Measurements from ENCODE around the gene ACY1. TPM values are rescaled to one million over a fixed set of nuclear protein-coding genes. Genes with fewer than 3 reads are reported as not detected.
A peak's percentile ranks its signal among the peaks of the same experiment; 100 is the strongest.

Gene ACY1
- polyA plus RNA-seq, 1 donor from 2014 or later, result 18.0 TPM

DNA sequence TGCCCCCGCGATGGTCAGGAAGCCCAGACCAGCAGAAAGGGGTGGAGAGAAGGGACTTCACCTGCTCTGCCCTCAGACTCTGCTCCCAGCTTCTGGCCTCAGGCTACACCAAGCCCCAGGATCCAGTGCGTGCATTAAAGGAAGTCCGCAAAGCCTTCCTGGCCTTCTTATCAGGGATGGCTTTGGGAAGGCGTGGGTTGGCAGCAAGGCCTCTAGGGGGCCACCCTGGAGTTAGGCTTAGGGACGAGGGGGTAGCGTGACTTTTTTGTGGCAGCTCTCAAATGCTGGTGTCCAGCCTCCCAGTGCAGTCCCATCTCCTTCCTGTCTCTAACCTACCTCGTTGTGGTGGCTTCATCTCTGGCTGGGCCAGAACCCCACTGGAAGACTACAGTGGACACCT, 31.3 kb downstream of the ACY1 start:
- Mint-ChIP-seq H3K36me3 (no peaks in the 10 kb centered on the region), H3K4me3 (no peak overlapping the region), H3K27me3 (peaks cover 2% of the 10 kb centered on the region), H3K9me3 (peaks cover 0 to 3% (median 0%) of the 10 kb centered on the region in 3 donors), H3K27ac (no peak overlapping the region), H3K4me1 (peaks cover 0 to 4% (median 0%) of the 10 kb centered on the region in 3 donors)

DNA sequence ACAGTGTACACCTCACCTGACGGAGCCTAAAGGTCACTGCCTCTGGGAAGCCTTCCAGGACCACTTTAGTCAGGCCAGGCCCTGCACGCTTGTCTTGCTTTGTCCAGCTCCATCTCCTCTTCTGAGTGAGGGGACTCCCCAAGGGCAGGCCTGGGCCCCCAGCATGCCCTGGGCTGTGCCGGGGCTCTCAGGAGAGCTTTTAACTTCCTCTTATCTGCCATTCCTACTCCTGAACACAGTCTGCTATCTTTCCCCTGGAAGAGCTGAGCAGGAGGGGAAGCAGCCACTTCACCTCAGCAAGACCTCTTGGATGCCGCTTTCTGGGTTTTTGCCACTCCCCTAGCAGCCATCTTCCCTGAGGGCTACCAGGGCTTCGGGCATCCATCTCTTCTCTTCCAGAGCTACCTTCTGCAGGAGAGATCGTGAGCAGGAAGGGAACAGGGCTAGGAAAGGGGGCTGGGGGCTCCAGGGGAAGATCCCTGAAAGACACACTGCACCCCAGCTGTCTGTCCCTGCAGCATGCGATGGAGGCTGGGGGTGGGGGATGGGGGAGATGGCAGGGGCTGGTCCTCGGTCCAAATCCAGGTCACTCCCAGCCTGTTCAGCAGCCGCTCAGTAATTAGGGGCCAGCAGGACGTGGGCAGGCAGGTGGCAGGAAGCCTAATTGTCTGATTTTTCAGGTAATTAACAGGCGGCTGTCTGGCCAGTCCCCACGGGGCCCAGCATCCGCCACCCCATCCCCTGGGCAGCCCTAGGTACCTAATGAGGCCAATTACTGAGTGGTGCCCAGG, 32.3 kb downstream of the ACY1 start:
- peaks cover 0 to 3% (median 0%) of the 10 kb centered on the region in 3 donors for H3K4me1 Mint-ChIP-seq
- peak overlapping the region in 1 of 3 donors; percentile 73 for H3K27ac Mint-ChIP-seq
- H3K36me3 Mint-ChIP-seq, result no peaks in the 10 kb centered on the region
- H3K27me3 Mint-ChIP-seq, result peaks cover 2% of the 10 kb centered on the region
- H3K9me3 Mint-ChIP-seq, result peaks cover 0 to 3% (median 0%) of the 10 kb centered on the region in 3 donors
- H3K4me3 Mint-ChIP-seq, result no peak overlapping the region

DNA sequence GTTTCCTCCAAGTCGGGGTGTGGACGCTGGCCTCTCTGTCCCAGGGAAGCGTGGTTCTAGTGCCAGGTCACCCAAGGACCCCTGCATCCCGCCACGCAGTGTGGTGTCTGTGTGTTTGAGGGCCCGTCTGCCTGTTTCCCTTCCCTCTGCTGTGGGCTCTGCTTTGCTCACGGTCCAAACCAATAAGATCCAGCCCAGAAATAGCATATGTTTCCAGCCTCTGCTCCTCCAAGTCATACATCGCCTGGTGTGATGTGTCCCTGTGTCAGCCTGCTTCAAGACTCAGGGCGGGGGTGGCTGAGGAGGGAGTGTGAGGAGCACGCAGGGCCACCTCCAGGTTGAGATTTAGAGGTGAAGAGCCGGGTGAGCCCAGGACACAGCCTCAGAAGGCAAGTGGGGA, 34.3 kb downstream of the ACY1 start:
- Mint-ChIP-seq H3K27ac (no peak overlapping the region), H3K36me3 (no peaks in the 10 kb centered on the region), H3K4me1 (peaks cover 0 to 1% (median 0%) of the 10 kb centered on the region in 3 donors)

DNA sequence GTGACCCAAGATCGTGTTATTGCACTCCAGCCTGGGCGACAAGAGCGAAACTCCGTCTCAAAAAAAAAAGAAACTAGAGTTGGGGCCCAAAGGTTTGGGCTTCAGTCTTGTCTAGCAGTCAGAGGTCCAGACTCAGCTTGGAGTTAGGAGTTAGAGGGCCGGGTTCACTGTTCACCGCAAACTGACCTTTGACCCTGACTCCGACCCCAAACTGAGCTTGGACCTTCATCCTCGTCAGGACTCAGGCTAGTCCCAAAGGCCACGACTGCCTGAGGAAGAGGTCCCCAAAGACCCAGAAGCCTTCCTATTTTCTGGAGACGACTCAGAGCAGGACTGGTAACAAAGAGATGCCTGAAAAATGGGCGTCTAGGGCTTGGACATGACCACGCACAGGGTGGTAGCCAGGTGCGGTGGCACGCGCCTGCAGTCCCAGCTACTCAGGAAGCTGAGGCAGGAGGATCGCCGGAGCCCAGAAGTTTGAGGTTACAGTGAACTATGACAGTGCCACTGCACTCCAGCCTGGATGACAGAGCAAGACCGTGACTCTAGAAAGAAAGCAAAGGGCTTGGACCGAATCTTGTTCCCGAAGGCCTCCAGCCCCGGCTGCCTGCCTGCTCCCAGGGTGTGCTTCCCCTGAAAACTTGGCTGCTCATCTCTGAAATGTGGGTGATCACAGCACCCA, 35.1 kb downstream of the ACY1 start:
- no peaks in the 10 kb centered on the region for H3K9me3 Mint-ChIP-seq
- H3K4me1 Mint-ChIP-seq, result peaks cover 0 to 4% (median 2%) of the 10 kb centered on the region in 3 donors
- no peaks in the 10 kb centered on the region for H3K27me3 Mint-ChIP-seq
- no peak overlapping the region for H3K27ac Mint-ChIP-seq
- H3K4me3 Mint-ChIP-seq, result no peak overlapping the region
- H3K36me3 Mint-ChIP-seq, result no peaks in the 10 kb centered on the region

More for the DNA sequence above, 34.3 kb downstream of the ACY1 start:
- H3K27me3 Mint-ChIP-seq, result no peaks in the 10 kb centered on the region
- no peak overlapping the region for H3K4me3 Mint-ChIP-seq
- no peaks in the 10 kb centered on the region for H3K9me3 Mint-ChIP-seq

DNA sequence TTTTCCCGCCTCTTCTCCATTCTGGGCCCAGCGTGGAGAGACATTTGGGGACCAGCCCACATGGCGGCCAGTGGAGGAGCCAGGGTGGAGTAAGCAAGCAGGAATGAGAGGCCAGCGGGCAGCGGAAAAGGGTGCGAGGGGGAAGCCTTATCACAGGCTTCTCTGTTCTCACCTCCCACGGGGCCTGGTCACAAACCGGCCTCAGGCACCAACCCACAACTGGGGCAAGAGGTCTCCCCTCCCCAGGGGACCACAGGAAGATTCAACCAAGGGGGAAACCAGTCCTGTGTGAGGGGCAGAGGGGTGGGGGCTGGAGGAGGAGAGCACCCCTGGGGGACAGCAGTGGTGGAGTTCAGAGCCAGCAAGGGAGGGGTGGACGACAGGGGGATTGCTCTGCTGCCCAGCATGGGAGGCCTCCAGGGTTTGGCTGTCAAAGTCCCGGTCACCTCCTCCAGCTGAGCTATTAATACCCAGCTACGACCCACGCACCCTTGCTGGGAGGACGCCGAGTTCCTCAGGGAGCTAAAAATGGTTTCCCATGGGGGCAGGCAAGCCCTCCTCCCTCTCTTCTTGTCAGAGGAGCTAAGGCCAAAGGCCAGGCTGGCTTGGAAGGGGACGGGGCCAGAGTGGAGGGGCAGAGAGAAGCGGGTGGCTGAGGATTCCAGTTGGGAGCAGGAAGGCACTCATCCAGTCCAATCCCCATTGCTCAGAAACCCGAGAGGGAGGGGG, 36.2 kb downstream of the ACY1 start:
- no peaks in the 10 kb centered on the region for H3K36me3 Mint-ChIP-seq
- H3K9me3 Mint-ChIP-seq, result no peaks in the 10 kb centered on the region
- peaks cover 2% of the 10 kb centered on the region for H3K27me3 Mint-ChIP-seq
- no peak overlapping the region for H3K27ac Mint-ChIP-seq
- peaks cover 0 to 10% (median 9%) of the 10 kb centered on the region in 3 donors for H3K4me1 Mint-ChIP-seq
- H3K4me3 Mint-ChIP-seq, result no peak overlapping the region

DNA sequence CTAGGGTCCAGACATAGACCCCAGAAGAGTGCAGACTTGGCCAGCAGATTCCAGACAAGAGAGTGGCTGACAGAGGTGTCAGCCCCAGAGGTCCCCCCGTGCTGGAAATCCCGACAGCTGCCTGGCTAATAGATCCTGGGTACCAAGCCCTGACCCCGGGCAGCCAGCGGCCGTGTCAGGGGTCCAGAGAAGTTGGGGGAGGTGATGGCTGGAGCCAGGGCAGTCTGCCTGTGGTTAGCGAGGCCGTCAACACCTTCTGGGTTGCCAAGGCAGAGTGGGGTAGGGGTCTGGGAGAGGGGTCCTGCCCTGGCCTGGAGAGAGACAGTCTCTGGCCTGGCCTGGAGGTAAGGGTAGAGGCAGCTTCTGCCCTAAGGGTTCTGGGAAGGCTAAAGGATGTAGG, 37.5 kb downstream of the ACY1 start:
- Mint-ChIP-seq H3K27ac (no peak overlapping the region), H3K9me3 (no peaks in the 10 kb centered on the region), H3K4me3 (no peak overlapping the region), H3K27me3 (peaks cover 2% of the 10 kb centered on the region), H3K36me3 (peaks cover 1% of the 10 kb centered on the region), H3K4me1 (peaks cover 0 to 10% (median 8%) of the 10 kb centered on the region in 3 donors)

DNA sequence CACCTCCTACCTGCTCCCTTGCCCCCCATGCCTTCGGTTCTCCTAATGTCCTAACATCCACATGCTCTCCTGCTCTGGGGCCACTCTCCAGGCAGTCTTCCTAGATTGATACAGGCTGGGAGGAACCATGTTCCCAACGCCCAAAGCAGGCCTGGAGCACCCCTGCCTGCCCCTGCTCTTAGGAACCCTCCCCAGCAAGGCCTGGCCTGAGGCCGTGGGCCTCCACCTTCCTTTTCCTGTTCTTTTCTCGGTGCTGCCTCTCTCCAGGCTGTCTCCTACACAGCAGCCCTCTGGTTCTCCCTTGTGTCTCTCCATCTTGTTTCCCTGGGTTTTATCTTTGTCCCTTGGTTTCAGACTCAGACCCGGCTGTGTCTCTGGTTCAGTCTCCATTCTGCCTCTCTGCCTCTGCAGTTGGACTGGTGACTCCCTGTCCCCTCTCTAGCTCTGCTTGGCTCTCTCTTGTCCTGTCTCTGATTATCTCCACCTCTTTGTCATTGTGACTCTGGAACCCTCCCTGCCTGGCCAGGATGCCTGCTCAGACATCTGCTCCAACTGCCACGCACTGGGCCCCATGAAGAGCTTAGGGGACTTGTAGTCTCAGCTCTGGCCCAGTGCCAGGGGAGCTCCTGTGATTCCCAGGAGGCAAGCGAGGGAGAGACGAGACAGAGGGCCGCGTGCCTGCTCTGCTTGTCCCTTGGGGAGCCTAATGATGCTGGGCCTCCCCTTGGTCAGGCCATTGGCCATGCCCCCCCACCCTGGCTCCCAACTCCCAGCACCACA, 38.3 kb downstream of the ACY1 start:
- peaks cover 0 to 10% (median 8%) of the 10 kb centered on the region in 3 donors for H3K4me1 Mint-ChIP-seq
- H3K9me3 Mint-ChIP-seq, result no peaks in the 10 kb centered on the region
- peak overlapping the region in 1 of 3 donors; percentile 29 for H3K27ac Mint-ChIP-seq
- H3K36me3 Mint-ChIP-seq, result peaks cover 1% of the 10 kb centered on the region
- H3K4me3 Mint-ChIP-seq, result no peak overlapping the region
- peaks cover 2% of the 10 kb centered on the region for H3K27me3 Mint-ChIP-seq

DNA sequence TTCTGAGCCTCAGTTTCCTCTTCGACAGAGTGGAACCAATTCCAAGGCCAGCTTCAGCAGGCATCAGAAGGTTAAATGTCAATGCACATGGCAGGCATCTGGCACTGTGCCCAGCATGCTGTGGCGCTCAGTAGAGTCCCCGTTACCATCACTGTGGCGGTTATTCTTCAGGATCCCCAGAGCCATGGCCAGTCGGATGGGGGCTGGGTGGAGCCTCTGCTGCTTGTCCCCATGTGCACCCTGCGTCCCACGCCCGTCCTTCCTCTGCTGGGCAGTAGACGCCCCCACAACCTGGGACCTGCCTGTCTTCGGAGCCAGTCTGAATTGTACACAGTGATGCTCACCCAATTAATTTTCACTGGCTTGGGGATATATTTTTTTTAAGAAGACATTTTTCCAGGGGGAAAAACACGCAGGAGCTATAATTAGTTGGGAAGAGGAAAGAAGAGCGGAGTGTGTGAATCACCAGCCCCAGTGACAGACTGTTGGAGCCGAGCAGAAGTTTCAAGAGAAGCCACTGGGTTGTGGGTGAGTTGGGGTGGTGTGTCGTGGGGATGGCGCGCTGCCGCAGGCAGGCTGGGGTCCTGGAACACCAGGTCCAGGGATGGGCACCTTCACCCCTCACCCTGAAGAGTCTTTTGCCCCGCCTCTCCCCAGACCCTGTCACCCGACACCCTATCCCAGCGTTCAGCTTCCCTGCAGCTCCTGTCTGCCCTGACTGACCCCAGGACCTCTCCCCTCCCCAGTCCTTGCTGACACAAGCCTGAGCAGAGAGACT, 39.2 kb downstream of the ACY1 start:
- H3K27ac Mint-ChIP-seq, result no peak overlapping the region

DNA sequence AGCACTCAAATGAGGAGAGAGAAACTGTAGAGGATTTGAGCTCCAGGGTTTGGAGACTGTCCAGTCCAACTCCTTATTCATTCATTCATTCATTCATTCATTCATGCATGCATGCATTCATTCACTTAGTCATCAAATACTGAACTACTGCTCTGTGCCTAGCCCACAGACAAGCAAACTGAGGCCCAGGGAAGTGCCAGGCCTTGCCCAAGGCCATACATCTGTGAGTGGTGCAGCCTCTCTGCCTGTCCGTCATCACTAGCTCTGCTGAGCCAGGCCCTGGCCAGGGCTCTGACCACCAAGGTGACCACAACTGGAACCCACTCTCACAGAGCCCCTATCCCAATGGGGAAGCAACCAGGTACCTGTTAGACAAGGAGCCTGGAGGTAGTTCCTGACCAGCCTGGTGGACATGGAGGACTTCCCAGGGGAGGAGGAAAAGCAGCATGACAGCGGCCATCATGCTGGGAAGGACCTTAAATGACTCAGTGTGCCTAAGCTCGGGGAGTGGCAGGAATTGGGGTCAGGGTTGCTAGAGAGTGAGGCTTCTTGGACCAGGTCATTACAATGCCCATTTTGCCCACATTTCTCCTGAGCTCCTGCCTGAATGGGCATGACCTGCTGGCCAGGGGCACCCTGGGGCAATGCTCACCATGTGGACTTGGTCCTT, 39.9 kb downstream of the ACY1 start:
- no peaks in the 10 kb centered on the region for H3K9me3 Mint-ChIP-seq
- no peak overlapping the region for H3K27ac Mint-ChIP-seq
- H3K27me3 Mint-ChIP-seq, result peaks cover 2% of the 10 kb centered on the region

More for the DNA sequence above, 39.2 kb downstream of the ACY1 start:
- H3K4me3 Mint-ChIP-seq, result no peak overlapping the region
- peaks cover 2% of the 10 kb centered on the region for H3K27me3 Mint-ChIP-seq
- no peaks in the 10 kb centered on the region for H3K9me3 Mint-ChIP-seq
- peaks cover 1% of the 10 kb centered on the region for H3K36me3 Mint-ChIP-seq
- peaks cover 0 to 10% (median 8%) of the 10 kb centered on the region in 3 donors for H3K4me1 Mint-ChIP-seq

DNA sequence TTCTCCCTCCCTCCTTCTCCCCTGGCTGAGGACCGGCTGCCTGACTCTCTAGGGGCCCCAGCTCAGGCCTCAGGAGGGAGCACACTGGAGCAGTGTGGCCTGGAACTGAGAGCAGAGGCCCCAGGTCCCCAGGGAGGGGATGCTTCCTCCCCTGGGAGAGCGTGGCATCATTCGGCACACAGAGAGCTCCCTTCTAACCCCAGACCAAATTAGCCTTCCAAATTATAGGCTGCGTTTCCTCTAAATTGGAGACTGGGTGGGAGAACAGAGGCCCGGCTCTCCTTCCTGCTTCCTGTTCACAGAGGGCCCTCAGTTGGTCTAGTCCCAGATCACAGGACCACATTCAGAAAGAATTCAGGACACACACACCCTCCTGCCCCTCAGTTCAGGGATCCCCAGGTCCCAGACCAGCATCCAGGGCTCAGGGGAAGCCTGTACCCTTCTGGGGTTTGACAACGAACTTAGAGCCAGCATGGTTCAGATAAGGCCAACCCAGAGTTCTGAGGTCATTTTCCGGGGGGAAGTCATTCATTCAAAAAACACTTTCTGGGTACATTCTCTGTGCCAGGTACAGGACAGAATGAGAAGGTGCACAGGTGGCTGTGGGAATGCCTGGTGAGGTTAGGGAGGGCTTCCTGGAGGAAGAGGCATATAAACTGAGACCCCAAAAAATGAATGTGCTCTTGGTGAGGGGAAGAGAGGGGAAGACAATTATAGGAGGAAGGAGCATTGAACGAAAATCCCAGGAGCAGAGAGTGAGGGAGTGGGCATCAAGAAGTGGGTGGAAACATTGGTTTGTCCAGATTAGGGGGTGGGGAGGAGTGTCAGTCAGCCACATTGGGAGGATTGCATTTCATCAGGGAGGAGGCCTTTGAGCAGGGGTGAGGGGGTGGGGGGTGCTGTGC, 40.8 kb downstream of the ACY1 start:
- Mint-ChIP-seq H3K9me3 (no peaks in the 10 kb centered on the region), H3K4me3 (peak overlapping the region in 2 of 4 donors; percentile 78 to 82), H3K4me1 (peaks cover 0 to 10% (median 8%) of the 10 kb centered on the region in 3 donors), H3K27ac (no peak overlapping the region), H3K27me3 (peaks cover 2% of the 10 kb centered on the region), H3K36me3 (peaks cover 1% of the 10 kb centered on the region)

More for the DNA sequence above, 39.9 kb downstream of the ACY1 start:
- Mint-ChIP-seq H3K4me3 (peak overlapping the region in 1 of 4 donors; percentile 49), H3K36me3 (peaks cover 1% of the 10 kb centered on the region), H3K4me1 (peaks cover 0 to 10% (median 8%) of the 10 kb centered on the region in 3 donors)

DNA sequence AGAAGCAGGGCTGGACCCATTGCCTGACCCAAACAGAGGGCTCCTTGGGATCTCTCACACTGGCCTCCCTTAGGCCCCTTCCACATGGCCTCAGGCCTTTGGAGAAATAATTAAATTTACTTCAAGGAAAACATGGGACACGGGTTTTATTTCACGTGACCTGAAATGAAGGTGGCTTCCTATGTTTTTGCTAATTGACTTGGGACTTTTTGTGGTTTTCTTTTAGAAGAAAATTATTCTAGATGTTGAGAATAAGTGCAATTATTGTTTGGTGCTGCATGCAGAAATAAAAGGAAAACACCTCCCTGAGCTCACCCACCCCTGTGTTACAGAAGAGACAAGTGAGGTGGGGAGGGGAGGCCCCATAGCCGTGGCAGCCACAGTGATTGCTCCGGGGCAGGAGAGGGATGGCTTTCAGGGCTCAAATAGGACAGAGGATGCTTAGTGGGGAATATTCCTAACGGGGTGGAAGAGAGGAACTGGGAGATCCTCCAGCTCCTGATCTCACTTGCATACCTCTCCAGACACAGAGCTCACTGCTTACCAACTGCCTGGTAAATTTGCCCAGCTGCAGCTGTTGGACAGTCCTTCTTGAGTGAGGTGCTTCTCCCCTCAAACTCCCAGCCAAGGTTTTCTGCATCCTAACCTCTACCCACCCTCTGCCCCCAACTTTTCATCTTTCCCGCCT, 41.6 kb downstream of the ACY1 start:
- Mint-ChIP-seq H3K9me3 (no peaks in the 10 kb centered on the region), H3K4me1 (peaks cover 0 to 10% (median 8%) of the 10 kb centered on the region in 3 donors), H3K27me3 (peaks cover 2% of the 10 kb centered on the region), H3K27ac (no peak overlapping the region), H3K36me3 (peaks cover 1% of the 10 kb centered on the region), H3K4me3 (peak overlapping the region in 1 of 4 donors; percentile 22)

DNA sequence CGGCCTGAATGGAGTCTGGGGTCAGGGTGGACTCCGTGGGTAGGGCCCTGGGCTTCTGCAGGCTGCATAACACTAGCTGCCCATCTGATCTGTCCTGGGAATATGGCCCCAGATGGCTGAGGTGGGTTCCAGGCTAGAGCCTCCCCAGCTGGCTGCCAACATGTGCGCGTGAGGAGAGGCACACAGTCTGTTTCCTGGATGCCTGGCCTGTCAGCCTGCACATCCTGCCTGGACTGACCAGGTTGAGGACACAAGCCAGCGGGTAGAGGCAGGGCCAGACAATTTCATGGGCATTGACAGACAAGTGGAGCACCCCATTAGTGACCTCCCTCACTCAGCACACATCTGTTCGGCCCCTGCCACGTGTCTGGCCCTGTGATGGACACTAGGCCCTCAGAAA, 42.1 kb downstream of the ACY1 start:
- Mint-ChIP-seq H3K4me3 (peak overlapping the region in 1 of 4 donors; percentile 65), H3K27me3 (peaks cover 2% of the 10 kb centered on the region), H3K27ac (no peak overlapping the region), H3K36me3 (peaks cover 1% of the 10 kb centered on the region), H3K4me1 (peaks cover 0 to 10% (median 8%) of the 10 kb centered on the region in 3 donors), H3K9me3 (no peaks in the 10 kb centered on the region)
